Pons (tissue), 1 donor: Measurements from ENCODE around the gene HKDC1.
A peak's percentile ranks its signal among the peaks of the same experiment; 100 is the strongest.
"Not testable (repeated sequence)": the region's sequence is repeated elsewhere in the genome, so short reads cannot be mapped to it uniquely, and the experiment has no call there.

Experiments
- DNase-seq: peaks from one replicate; pipeline ENCODE4 v3.0.0-alpha.2; 2016; ENCODE audit warnings: low spot score

The HKDC1 gene

GRCh38 chr10:69243817-69244216, 23.7 kb downstream of the HKDC1 start:
- DNase-seq: no peak

- DNase-seq: no peak
Observed at GRCh38 chr10:69246036-69246435, 25.9 kb downstream of the HKDC1 start.

GRCh38 chr10:69246581-69247312, 26.6 kb downstream of the HKDC1 start:
- no peak for DNase-seq

DNA sequence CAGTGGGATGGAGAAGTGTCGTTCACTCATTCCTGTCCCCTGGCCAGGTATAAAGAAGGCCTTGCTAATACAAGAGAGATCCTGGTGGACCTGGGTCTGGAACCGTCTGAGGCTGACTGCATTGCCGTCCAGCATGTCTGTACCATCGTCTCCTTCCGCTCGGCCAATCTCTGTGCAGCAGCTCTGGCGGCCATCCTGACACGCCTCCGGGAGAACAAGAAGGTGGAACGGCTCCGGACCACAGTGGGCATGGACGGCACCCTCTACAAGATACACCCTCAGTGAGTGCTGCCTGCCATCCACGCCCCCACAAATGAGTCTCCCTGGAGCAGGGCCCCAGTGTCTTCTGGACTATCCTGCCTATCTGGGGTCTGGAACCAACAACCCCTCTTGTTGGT, 27.2 kb downstream of the HKDC1 start:
- no peak for DNase-seq

GRCh38 chr10:69248117-69248730, 28.1 kb downstream of the HKDC1 start:
- no peak for DNase-seq

GRCh38 chr10:69250041-69250440, 29.9 kb downstream of the HKDC1 start:
- no peak for DNase-seq

GRCh38 chr10:69251417-69251816, 31.3 kb downstream of the HKDC1 start:
- DNase-seq: not testable (repeated sequence)

- DNase-seq: no peak
Observed at GRCh38 chr10:69253171-69253570, 33.0 kb downstream of the HKDC1 start.

GRCh38 chr10:69254877-69255276, 34.7 kb downstream of the HKDC1 start:
- DNase-seq: no peak

DNA sequence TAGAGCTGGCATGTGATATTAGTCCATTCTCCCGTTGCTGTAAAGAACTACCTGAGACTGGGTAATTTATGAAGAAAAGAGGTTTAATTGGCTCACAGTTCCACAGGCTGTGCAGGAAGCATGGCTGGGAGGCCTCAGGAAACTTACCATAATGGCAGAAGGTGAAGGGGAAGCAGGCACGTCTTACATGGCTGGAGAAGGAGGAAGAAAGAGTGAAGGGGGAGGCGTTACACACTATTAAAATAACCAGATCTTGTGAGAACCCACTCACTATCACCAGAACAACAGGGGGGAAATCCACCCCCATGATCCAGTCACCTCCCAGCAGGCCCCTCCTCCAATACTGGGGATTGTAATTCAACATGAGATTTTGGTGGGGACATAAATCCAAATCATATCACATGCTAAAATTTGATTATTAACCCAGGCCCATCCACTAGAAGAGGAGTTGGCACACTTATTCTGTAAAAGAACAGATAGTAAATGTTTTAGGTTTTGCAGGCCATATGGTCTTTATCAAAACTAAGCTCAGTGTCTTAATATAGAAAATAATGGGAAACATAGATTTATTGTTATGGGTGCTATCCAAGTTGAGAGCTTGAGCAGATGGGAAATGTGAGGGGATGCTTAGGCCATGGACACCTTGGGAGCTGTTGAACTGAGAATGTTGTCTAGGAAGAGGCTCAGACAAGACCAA, 39.6 kb downstream of the HKDC1 start:
- no peak for DNase-seq

GRCh38 chr10:69261184-69261583, 41.1 kb downstream of the HKDC1 start:
- DNase-seq: no peak

DNA sequence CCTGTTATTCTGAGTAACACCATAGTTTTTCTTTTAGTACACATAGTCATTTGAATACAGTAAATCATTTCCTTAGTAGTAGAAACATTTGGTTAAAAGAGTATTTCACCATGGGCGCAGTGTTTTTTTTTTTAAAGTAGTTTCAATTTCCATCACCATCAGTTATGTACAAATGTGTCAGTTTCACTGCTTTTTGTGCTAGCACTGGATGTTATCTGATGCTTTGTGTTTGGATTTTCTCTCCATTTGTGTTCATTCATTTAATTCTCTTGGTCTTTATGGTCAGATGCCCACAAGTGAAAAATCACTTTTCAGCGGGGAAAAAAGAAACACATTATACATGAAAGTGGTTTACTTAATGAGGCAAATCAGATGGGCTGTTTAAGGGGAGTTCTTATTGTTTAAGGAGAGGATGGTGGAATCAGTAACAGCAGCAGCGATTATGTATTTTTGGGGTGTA, 42.2 kb downstream of the HKDC1 start:
- DNase-seq: no peak

- no peak for DNase-seq
Observed at GRCh38 chr10:69265521-69265920, 45.4 kb downstream of the HKDC1 start.

DNA sequence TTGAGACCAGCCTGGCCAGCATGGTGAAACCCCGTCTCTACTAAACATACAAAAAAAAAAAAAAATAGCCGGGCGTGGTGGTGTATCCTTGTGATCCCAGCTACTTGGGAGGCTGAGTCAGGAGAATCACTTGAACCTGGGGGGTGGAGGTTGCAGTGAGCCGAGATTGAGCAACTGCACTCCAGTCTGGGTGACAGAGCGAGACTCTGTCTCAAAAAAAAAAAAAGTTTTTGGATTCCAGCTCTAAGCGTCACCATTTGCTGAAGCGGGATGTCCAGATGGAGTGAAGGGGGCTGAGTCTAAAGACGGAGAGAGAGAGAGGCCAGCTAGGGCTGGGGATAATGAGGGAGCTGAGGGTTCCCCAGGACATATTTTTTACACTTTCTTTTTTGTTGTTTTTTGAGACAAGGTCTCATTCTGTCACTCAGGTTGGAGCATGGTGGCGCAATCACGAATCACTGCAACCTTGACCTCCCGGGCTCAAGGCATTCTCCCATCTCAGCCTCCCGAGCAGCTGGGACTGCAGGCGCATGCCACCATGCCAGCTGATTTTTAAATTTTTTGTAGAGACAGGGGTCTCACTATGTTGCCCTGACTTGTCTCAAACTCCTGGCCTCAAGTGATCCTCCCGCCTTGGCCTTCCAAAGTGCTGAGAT, 48.8 kb downstream of the HKDC1 start:
- DNase-seq: no peak

DNA sequence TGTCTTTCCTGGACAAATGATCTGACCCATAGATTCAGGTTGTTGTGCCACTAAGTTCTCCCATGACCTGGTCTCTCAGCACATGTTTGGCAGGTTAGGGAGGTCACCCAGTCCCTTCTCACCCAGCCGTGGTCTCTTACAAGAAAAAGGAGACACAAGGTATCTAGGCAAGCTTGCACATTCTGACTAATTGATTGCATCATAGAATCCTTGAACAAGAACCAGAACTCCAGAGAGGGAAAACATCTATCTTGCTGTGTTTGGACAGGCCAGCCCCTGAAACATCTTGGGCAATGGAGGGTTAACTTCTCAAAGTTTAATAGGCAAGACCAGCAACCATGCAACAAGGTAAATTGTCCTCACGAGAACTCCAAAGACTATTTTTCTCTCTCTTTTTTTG, 49.6 kb downstream of the HKDC1 start:
- no peak for DNase-seq

- DNase-seq: no peak
Observed at GRCh38 chr10:69270990-69271389, 50.9 kb downstream of the HKDC1 start.

GRCh38 chr10:69272624-69273023, 52.5 kb downstream of the HKDC1 start:
- no peak for DNase-seq

DNA sequence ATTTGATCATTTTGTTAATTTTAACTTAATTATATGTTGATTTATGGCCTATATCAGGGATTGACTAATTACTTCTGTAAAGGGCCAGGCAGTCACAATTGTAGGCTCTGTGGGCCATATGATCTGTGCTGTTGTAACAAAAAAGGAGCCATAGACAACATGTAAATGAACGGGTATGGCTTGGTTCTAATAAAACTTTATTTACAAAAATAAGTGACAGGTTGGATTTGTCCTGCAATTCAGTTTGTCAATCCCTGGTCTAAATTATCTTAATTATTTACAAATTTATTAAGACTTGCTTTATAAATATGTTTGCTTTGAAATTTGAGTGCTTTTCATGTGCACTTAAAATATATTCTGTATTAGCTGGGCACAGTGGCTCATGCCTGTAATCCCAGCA, 55.3 kb downstream of the HKDC1 start:
- no peak for DNase-seq

GRCh38 chr10:69276503-69276902, 56.4 kb downstream of the HKDC1 start:
- DNase-seq: no peak

GRCh38 chr10:69278446-69278963, 58.4 kb downstream of the HKDC1 start, which contains the start of gene HK1:
Gene HK1, plus strand, starts transcription at chr10:69278496.
- peak; percentile 22 for DNase-seq

- peak; percentile 44 for DNase-seq
Observed at GRCh38 chr10:69279110-69279509, 59.0 kb downstream of the HKDC1 start.
